Effector CD4-positive, alpha-beta T cell (primary cell): Measurements from ENCODE around the gene TMEM72. TPM values are rescaled to one million over a fixed set of nuclear protein-coding genes. Genes with fewer than 3 reads are reported as not detected.
"Not testable (repeated sequence)": the region's sequence is repeated elsewhere in the genome, so short reads cannot be mapped to it uniquely, and the experiment has no call there.

Source experiments
- DNase-seq: peaks from one replicate; pipeline ENCODE4 v3.0.0-alpha.2; 2020
- total RNA-seq: gene quantifications from one replicate; lab custom pipeline; 2026; lab: John Stamatoyannopoulos, UW

The TMEM72 gene
- not detected for total RNA-seq

GRCh38 chr10:44911081-44911540, at the start of gene TMEM72:
Gene TMEM72 (plus strand): TSS chr10:44911337. CDS start chr10:44911513, 176 bp downstream.
- DNase-seq: no peak

- DNase-seq: no peak
Measured at GRCh38 chr10:44862006-44862751, 49.0 kb upstream of the TMEM72 start.

GRCh38 chr10:44862924-44863323, 48.2 kb upstream of the TMEM72 start:
- no peak for DNase-seq

GRCh38 chr10:44863344-44864047, 47.6 kb upstream of the TMEM72 start:
- no peak for DNase-seq

GRCh38 chr10:44864051-44864450, 47.1 kb upstream of the TMEM72 start:
- no peak for DNase-seq

- peak; percentile 73 for DNase-seq
Measured at GRCh38 chr10:44864637-44865288, 46.4 kb upstream of the TMEM72 start.

- DNase-seq: no peak
Measured at GRCh38 chr10:44865289-44865671, 45.9 kb upstream of the TMEM72 start.

- not testable (repeated sequence) for DNase-seq
Measured at GRCh38 chr10:44866367-44866766, 44.8 kb upstream of the TMEM72 start.

GRCh38 chr10:44870031-44870430, 41.1 kb upstream of the TMEM72 start:
- no peak for DNase-seq

- DNase-seq: no peak
Measured at GRCh38 chr10:44873160-44873559, 38.0 kb upstream of the TMEM72 start.

- no peak for DNase-seq
Measured at GRCh38 chr10:44874166-44874565, 37.0 kb upstream of the TMEM72 start.

- DNase-seq: peak; percentile 53
Measured at GRCh38 chr10:44878706-44879530, 32.2 kb upstream of the TMEM72 start.

- no peak for DNase-seq
Measured at GRCh38 chr10:44879531-44879899, 31.6 kb upstream of the TMEM72 start.

GRCh38 chr10:44880090-44880715, 30.9 kb upstream of the TMEM72 start:
- no peak for DNase-seq

GRCh38 chr10:44881649-44882048, 29.5 kb upstream of the TMEM72 start:
- DNase-seq: no peak

- no peak for DNase-seq
Measured at GRCh38 chr10:44882166-44882720, 28.9 kb upstream of the TMEM72 start.

GRCh38 chr10:44883593-44884331, 27.4 kb upstream of the TMEM72 start:
- DNase-seq: no peak

GRCh38 chr10:44885710-44886109, 25.4 kb upstream of the TMEM72 start:
- no peak for DNase-seq

GRCh38 chr10:44886966-44887365, 24.2 kb upstream of the TMEM72 start:
- DNase-seq: no peak

- DNase-seq: no peak
Measured at GRCh38 chr10:44888886-44889285, 22.3 kb upstream of the TMEM72 start.

- no peak for DNase-seq
Measured at GRCh38 chr10:44889834-44890233, 21.3 kb upstream of the TMEM72 start.
